Ectodermal cell (in vitro differentiated cells): ENCODE results near the gene KRT77.

Experiments used
- H3K27ac ChIP-seq: 2 replicates; pipeline ENCODE4 v1.7.0; 2013; ENCODE audit warnings: mild to moderate bottlenecking, low read depth, low read length; ENCODE audit not compliant: insufficient read depth, poor library complexity, severe bottlenecking
- H3K27me3 ChIP-seq: 2 replicates; pipeline ENCODE4 v1.7.0; 2013; ENCODE audit warnings: mild to moderate bottlenecking, low read length; ENCODE audit not compliant: insufficient read depth, control insufficient read depth, poor library complexity, severe bottlenecking
- H3K36me3 ChIP-seq: one replicate; pipeline ENCODE4 v1.7.0; 2013; ENCODE audit warnings: low read length; ENCODE audit not compliant: control insufficient read depth, insufficient read depth
- H3K4me1 ChIP-seq: one replicate; pipeline ENCODE4 v1.7.0; 2013; ENCODE audit warnings: low read length; ENCODE audit not compliant: control insufficient read depth, insufficient read depth
- H3K4me3 ChIP-seq: 2 replicates; pipeline ENCODE4 v1.7.0; 2013; ENCODE audit warnings: low read depth, low read length, control low read depth; ENCODE audit not compliant: insufficient read depth
- H3K9me3 ChIP-seq: 2 replicates; pipeline ENCODE4 v1.7.0; 2013; ENCODE audit warnings: mild to moderate bottlenecking, low read length, moderate library complexity; ENCODE audit not compliant: control insufficient read depth
- WGBS, 2 experiments: methylation state at CpG; one replicate each; pipeline ENCODE4 v1.1.7; 2013; ENCODE audit warnings: missing lambda C conversion rate in 2 of 2; 5-methylcytosine and 5-hydroxymethylcytosine counted together

The KRT77 gene

DNA sequence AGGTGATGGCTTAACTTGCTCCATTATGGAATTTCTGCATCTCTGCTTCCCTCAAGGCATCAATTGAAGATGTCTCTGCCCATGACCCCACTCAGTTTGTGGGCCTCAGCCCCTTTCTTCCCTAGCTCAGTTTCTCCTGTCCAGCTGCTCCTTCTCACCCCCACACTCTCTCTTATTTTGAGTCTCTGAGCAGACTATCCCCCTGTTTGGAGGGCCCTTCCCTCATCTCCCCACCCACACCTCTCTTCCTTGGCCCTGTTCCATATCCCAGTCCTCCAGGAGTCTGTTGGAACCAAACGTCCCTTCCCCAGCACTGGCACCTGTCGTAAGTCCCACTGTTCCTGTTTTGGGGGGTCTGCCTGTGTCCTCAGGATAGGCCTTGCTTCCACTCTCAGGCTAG is 14.8 kb downstream of the KRT77 start:
- Histone ChIP-seq H3K4me1 (peaks cover 22% of the 10 kb centered on the region), H3K27ac (no peak overlapping the region), H3K4me3 (no peak overlapping the region), H3K36me3 (no peaks in the 10 kb centered on the region), H3K27me3 (peaks cover 39% of the 10 kb centered on the region), H3K9me3 (no peaks in the 10 kb centered on the region)
- 83 to 87% methylated on average over 2 of the region's 2 CpGs for WGBS, 2 experiments

DNA sequence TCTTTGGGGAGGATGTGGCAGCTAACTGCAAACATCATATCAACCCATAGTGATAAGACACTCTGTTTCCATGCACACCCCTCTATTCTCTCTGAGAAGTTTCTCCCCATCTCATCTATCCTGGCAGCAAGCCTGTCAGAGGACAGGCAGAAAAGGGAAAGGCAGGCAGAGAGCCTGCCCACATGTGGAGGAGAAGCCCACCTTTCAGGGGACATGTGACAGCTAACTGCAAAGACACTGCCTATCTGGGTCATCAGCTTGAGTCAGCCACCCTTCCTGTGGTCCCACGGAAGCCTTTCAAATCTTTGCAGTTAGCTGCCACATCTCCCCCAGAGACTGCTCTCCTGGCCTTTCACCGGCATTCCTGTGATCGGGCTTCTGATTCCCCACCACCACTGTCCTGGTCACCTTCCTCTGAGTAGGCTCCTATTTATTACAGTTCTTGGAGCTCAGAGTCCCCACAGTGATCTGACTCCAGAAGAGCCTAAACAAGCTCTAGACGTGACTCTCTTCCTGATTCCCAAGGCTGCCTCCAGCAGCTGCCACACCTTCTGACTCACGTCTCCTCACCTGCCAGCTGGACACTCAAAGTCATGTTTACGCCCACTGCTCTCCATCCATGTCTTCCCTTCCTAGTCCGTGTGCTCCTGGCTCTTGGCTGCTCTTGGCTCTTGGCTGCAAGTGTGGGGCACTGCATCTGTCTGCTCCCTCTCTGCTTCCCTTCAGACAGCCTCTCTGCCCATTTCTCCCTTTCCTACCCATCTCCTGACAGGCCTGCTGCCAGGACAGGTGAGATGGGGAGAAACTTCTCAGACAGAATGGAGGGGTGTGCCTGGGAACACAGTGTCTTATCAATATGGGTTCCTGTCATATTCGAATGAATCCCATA is 15.6 kb downstream of the KRT77 start:
- WGBS, 2 experiments, result 86 to 88% methylated on average over 7 to 8 of the region's 8 CpGs
- peaks cover 34% of the 10 kb centered on the region for H3K27me3 ChIP-seq
- no peak overlapping the region for H3K27ac ChIP-seq
- no peak overlapping the region for H3K4me3 ChIP-seq
- H3K9me3 ChIP-seq, result no peaks in the 10 kb centered on the region
- H3K4me1 ChIP-seq, result peaks cover 22% of the 10 kb centered on the region
- H3K36me3 ChIP-seq, result no peaks in the 10 kb centered on the region

DNA sequence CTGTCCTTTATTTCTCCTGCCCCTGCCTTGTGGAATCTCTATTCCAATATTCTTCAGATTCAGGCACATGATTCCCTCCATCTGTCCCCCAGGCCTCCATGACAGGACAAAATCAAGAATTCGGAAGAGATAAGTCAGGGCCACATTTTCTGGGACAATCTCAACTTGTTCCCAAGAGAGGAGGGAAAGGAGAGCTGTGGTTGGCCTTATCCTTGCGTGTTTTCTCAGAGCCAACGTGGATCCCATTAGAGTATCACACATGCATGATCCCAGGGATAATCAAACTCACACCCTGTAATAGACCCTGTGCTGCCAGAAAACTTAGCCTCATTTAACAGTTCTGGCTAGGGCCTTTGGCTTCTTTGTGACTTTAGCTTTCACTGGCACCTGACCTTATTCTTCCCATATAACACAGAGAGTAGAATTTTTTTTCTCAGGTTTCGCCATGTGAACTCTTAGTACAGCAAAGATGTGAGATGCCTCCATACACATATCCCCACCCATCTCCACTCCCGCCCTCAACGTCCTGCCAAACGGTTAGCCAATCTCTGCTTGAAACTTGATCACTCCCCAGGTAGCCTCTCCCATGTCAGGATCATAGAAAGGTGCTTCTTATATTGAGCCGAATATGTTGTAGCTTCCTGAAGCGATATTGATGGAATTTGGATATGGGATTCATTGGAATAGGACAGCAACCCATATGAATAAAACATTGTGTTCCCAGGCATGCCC is 16.4 kb downstream of the KRT77 start:
- WGBS, 2 experiments, result 89 to 91% methylated on average over 9 of the region's 9 CpGs
- Histone ChIP-seq H3K27me3 (peaks cover 34% of the 10 kb centered on the region), H3K4me1 (peaks cover 18% of the 10 kb centered on the region), H3K9me3 (no peaks in the 10 kb centered on the region), H3K4me3 (no peak overlapping the region), H3K36me3 (no peaks in the 10 kb centered on the region), H3K27ac (no peak overlapping the region)

DNA sequence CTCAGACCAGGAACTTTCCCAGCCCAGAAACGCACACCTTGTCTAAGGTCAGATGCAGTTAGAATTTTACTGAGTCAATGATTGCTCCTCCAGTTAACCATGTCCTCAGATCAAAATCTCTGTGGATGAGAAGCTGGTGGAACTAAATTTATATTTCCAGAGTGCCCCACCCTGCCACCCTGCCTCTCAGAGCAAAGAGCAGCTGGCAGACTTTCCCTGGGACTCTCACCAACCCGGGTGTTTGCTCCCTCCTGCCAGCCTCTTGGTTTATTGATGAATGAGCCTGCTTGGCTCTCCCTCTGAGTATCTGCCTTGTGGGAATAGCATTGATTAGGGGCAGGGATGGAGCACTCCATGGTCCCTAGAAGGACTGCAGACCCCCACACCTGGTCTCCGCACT is 17.3 kb downstream of the KRT77 start:
- Histone ChIP-seq H3K4me1 (peaks cover 13% of the 10 kb centered on the region), H3K4me3 (no peak overlapping the region), H3K9me3 (no peaks in the 10 kb centered on the region), H3K36me3 (no peaks in the 10 kb centered on the region), H3K27ac (no peak overlapping the region), H3K27me3 (peaks cover 25% of the 10 kb centered on the region)
- WGBS, 2 experiments, result 93 to 95% methylated on average over 3 of the region's 3 CpGs

DNA sequence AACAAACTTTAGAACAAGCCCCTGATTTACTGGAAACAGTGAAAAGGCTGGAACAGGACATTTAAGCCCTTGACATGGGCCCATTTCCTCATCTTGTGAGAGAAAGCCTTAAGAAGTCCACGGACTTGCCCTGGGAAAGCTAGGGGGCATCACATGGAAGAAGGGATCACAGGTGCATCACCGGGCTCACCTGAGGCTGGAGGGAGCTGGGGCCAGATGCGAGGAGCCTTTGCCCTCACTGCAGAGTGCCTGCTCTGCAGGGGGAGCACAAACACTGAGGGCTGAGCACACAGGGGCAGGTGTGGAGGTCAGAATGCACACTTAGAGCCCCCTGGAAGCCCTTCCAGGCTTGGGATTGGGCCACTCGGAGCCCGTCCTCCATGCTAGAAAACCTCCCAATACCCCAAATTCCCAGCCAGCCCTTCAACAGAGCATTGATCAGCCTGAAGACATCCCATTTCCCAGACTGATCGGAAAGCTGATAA is 17.9 kb downstream of the KRT77 start:
- Histone ChIP-seq H3K36me3 (no peaks in the 10 kb centered on the region), H3K27me3 (peaks cover 19% of the 10 kb centered on the region), H3K4me3 (no peak overlapping the region), H3K4me1 (peaks cover 7% of the 10 kb centered on the region), H3K27ac (no peak overlapping the region), H3K9me3 (no peaks in the 10 kb centered on the region)
- 81 to 85% methylated on average over 6 of the region's 6 CpGs for WGBS, 2 experiments

DNA sequence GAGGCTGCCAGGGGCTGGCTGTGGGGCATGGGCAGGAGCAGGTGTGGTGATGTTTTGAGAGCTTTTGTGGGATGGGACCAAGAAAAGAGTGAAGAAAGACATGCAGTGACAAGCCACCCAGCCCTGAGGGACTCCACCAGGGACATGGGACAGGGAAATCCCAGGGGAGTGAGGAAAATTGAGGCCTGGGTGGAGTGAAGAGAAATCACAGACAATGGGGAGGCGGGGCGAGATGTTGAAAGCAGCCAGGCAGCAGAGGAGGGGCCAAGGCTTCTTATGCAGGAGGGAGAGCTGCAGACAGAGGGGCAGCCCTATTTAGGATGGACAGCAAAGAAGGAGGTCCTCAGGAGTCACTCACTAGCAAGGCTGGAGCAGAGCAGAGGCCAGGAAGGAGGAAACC is 18.9 kb downstream of the KRT77 start:
- WGBS, 2 experiments, result 72 to 85% methylated on average over 2 of the region's 2 CpGs

DNA sequence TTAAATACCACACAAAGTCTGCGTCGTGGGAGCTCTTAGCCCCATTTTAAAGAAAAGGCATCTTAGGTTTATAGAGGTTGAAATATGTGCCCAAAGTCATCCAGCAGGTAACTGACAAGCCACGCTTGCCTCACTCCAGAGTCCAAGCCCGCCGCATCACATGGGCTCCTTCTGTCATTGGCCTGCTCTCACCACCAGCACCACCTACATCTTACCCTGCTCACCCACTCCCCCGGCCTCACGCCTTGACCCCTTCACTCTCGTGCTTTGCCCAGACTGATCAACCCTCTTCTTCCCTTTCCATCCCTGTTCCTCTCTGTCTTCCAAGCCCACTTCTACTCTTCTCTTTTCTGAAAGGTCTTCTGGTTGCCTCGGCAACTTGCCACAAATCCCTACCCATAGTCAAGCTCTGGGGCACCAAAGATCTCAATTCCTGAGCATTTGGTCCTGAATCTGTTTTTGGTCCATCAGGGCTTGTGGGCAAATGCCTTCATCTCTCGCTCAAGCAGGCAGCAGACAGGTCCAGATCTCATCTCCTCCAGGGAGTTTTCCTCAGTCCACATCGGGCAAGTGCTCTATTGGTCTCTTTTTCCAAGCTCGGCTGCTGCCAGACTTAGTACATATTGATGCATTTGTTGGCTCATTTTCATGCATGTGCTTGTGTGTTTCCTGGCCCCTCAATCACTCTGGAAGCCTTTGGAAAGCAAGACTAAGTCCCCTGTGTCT is 19.6 kb downstream of the KRT77 start:
- Histone ChIP-seq H3K36me3 (no peaks in the 10 kb centered on the region), H3K9me3 (no peaks in the 10 kb centered on the region), H3K4me3 (no peak overlapping the region), H3K27me3 (peaks cover 2% of the 10 kb centered on the region), H3K4me1 (peaks cover 4% of the 10 kb centered on the region), H3K27ac (no peak overlapping the region)
- WGBS, 2 experiments, result 89 to 93% methylated on average over 12 of the region's 12 CpGs

More for the DNA sequence above, 18.9 kb downstream of the KRT77 start:
- H3K9me3 ChIP-seq, result no peaks in the 10 kb centered on the region
- peaks cover 9% of the 10 kb centered on the region for H3K27me3 ChIP-seq
- H3K27ac ChIP-seq, result no peak overlapping the region
- no peak overlapping the region for H3K4me3 ChIP-seq
- no peaks in the 10 kb centered on the region for H3K36me3 ChIP-seq
- H3K4me1 ChIP-seq, result peaks cover 4% of the 10 kb centered on the region

DNA sequence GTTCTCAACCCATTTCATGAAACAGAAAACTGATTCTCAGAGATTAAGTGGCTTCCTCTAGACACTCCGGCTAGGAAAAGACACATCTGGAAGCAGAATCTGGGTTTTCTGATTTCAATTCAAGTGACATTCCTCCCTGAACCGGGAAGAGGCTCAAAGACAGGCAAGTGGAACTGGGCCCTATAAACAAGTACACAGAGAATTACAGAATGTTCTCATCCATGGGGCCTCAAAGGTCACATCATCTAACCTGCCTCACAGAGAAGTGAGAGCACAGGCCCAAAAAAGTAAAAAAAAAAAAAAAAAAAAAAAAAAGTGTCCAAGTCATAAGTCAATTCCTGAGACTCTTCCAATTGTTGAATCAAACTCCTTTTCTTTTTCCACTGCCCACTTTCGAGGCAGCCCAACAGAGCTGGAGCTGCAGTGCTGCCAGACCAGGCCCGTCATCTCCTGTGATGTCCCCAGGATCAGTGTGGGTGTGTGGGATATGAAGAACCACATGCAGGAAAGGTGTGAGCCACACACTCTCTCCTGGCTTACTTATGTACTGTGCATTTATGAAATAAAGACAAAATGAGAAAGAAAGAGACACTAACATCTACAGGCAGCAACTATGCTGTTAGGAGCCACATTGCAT is 20.3 kb downstream of the KRT77 start:
- Histone ChIP-seq H3K9me3 (no peaks in the 10 kb centered on the region), H3K27me3 (no peaks in the 10 kb centered on the region), H3K27ac (no peak overlapping the region), H3K4me1 (peaks cover 4% of the 10 kb centered on the region), H3K4me3 (no peak overlapping the region), H3K36me3 (no peaks in the 10 kb centered on the region)
- WGBS, 2 experiments, result 81 to 95% methylated on average over 4 of the region's 4 CpGs

DNA sequence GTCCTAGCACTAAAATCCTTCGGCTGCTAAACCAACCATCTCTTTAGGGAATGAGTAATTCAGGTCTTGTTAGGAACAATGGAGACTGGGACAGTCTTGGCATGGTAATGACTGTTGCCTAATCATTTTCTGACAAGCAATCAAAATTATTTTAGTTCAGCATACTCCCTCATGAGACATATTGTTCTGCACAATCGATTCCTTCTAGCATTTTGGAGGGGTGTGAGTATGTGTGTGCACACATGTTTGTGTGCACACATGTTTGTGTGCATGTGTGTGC is 21.0 kb downstream of the KRT77 start:
- Histone ChIP-seq H3K27me3 (no peaks in the 10 kb centered on the region), H3K4me3 (no peak overlapping the region)
- 88 to 93% methylated on average over 2 of the region's 2 CpGs for WGBS, 2 experiments

More for the DNA sequence above, 21.0 kb downstream of the KRT77 start:
- Histone ChIP-seq H3K36me3 (no peaks in the 10 kb centered on the region), H3K4me1 (peaks cover 4% of the 10 kb centered on the region), H3K9me3 (no peaks in the 10 kb centered on the region), H3K27ac (no peak overlapping the region)
